ENCODE measurements around the gene EPB41L3.

EPB41L3 gene

GRCh38 chr18:5484526-5484925, 59.3 kb downstream of the EPB41L3 start:
- TF ChIP-seq CTCF (conservative IDR thresholded peaks at IDR 0.05; ENCODE audit: low read depth, low read length), result no peak
- no peak for DNase-seq (ENCODE audit: low read depth)
- H3K4me3 ChIP-seq (ENCODE audit: low read depth, low read length), result no peak overlapping the region

GRCh38 chr18:5481621-5482020, 62.2 kb downstream of the EPB41L3 start:
- no peak overlapping the region for H3K4me3 ChIP-seq (ENCODE audit: low read depth, low read length)
- no peak for DNase-seq (ENCODE audit: low read depth)
- TF ChIP-seq CTCF (conservative IDR thresholded peaks at IDR 0.05; ENCODE audit: low read depth, low read length), result no peak

GRCh38 chr18:5478261-5478660, 65.5 kb downstream of the EPB41L3 start:
- no peak for TF ChIP-seq CTCF (conservative IDR thresholded peaks at IDR 0.05; ENCODE audit: low read depth, low read length)

GRCh38 chr18:5476961-5477800, 66.6 kb downstream of the EPB41L3 start:
- no peak for DNase-seq (ENCODE audit: low read depth)
- no peak for TF ChIP-seq CTCF (conservative IDR thresholded peaks at IDR 0.05; ENCODE audit: low read depth, low read length)
- no peak overlapping the region for H3K4me3 ChIP-seq (ENCODE audit: low read depth, low read length)

More at GRCh38 chr18:5478261-5478660, 65.5 kb downstream of the EPB41L3 start:
- no peak for DNase-seq (ENCODE audit: low read depth)
- no peak overlapping the region for H3K4me3 ChIP-seq (ENCODE audit: low read depth, low read length)

GRCh38 chr18:5475267-5475666, 68.5 kb downstream of the EPB41L3 start:
- H3K4me3 ChIP-seq (ENCODE audit: low read depth, low read length), result no peak overlapping the region
- TF ChIP-seq CTCF (conservative IDR thresholded peaks at IDR 0.05; ENCODE audit: low read depth, low read length), result no peak
- peak; percentile 37 for DNase-seq (ENCODE audit: low read depth)

- DNase-seq (ENCODE audit: low read depth), result no peak
- no peak for TF ChIP-seq CTCF (conservative IDR thresholded peaks at IDR 0.05; ENCODE audit: low read depth, low read length)
- H3K4me3 ChIP-seq (ENCODE audit: low read depth, low read length), result no peak overlapping the region
Measured at GRCh38 chr18:5469340-5469739, 74.5 kb downstream of the EPB41L3 start.

GRCh38 chr18:5468394-5468793, 75.4 kb downstream of the EPB41L3 start:
- DNase-seq (ENCODE audit: low read depth), result no peak
- no peak for TF ChIP-seq CTCF (conservative IDR thresholded peaks at IDR 0.05; ENCODE audit: low read depth, low read length)
- H3K4me3 ChIP-seq (ENCODE audit: low read depth, low read length), result no peak overlapping the region

All from choroid plexus epithelial cell (primary cell).